GM12891 (cell line): ENCODE data around the gene RSBN1L.

Experiments used
- POLR2A ChIP-seq: IDR thresholded peaks from 2 replicates; pipeline ENCODE4 v1.6.1; 2011; ENCODE audit warnings: low read depth, low read length, control low read depth
- TAF1 ChIP-seq: IDR thresholded peaks from 2 replicates; pipeline ENCODE4 v1.6.1; 2011; ENCODE audit warnings: low read depth, low read length, control low read depth

GRCh38 chr7:77799078-77799964 is 103.1 kb downstream of the RSBN1L start:
- TF ChIP-seq POLR2A (no peak), TAF1 (no peak)
